Neural crest cell (in vitro differentiated cells): Measurements from ENCODE around the gene RABEP2. TPM values are rescaled to one million over a fixed set of nuclear protein-coding genes. Genes with fewer than 3 reads are reported as not detected.
A peak's percentile ranks its signal among the peaks of the same experiment; 100 is the strongest.
"Not testable (repeated sequence)": the region's sequence is repeated elsewhere in the genome, so short reads cannot be mapped to it uniquely, and the experiment has no call there.

ENCODE experiments used
- DNase-seq: peaks from one replicate; pipeline ENCODE4 v3.0.0; 2021; ENCODE audit warnings: low read depth, mixed read lengths, low spot score
- H3K27ac Mint-ChIP-seq: one replicate; pipeline ENCODE4 v1.8.0; 2021; ENCODE audit warnings: mild to moderate bottlenecking, mixed read lengths; ENCODE audit not compliant: unreplicated experiment
- H3K27me3 Mint-ChIP-seq: 2 replicates; pipeline ENCODE4 v1.8.0; 2021; ENCODE audit warnings: low read depth, mild to moderate bottlenecking, mixed read lengths
- H3K36me3 Mint-ChIP-seq: 2 replicates; pipeline ENCODE4 v1.8.0; 2021; ENCODE audit warnings: low read depth, mild to moderate bottlenecking, mixed read lengths
- H3K4me1 Mint-ChIP-seq: 2 replicates; pipeline ENCODE4 v1.8.0; 2021; ENCODE audit warnings: mixed read lengths
- H3K4me3 Mint-ChIP-seq: one replicate; pipeline ENCODE4 v1.8.0; 2021; ENCODE audit warnings: mild to moderate bottlenecking, mixed read lengths
- H3K9me3 Mint-ChIP-seq: 2 replicates; pipeline ENCODE4 v1.8.0; 2021; ENCODE audit warnings: mixed read lengths
- CTCF ChIP-seq: fragments of 200-600 bp; sonication (generic); conservative IDR thresholded peaks from 2 replicates; pipeline ENCODE4 v1.5.0; 2021; ENCODE audit warnings: antibody characterized with exemption, mild to moderate bottlenecking
- total RNA-seq: library from RNA; stranded (reverse); gene quantifications from 2 replicates; pipeline ENCODE4 v1.2.1, GENCODE V29; 2021

Gene RABEP2
- total RNA-seq, 1 donor from 2014 or later = 20.2 TPM

DNA sequence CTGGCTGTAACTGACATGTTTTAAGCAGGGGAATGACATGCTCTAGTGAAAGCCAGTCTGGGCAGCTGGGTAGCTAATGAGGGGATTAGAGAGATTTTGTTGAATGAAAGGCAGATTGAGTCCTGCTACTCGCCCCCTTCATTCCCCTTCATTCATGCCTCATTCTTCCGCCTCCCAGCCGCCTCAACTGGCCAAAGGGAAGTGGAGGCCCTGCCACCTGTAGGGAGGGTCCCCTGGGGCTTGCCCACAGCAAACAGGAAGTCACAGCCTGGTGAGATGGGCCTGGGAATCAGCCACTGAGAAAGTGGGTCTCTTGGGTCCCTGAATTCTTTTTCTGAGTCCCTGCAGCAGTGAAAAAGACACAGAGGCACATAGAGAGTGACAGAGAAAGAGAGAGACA, 5.6 kb upstream of the RABEP2 start:
- no peak for DNase-seq
- no peaks in the 10 kb centered on the region for H3K9me3 Mint-ChIP-seq
- H3K4me3 Mint-ChIP-seq = no peak overlapping the region
- H3K4me1 Mint-ChIP-seq = peaks cover 6% of the 10 kb centered on the region
- no peak for TF ChIP-seq CTCF
- no peaks in the 10 kb centered on the region for H3K36me3 Mint-ChIP-seq
- H3K27ac Mint-ChIP-seq = peak overlapping the region; percentile 84
- peaks cover 4% of the 10 kb centered on the region for H3K27me3 Mint-ChIP-seq

- Mint-ChIP-seq H3K27me3 (no peaks in the 10 kb centered on the region), H3K36me3 (no peaks in the 10 kb centered on the region), H3K4me3 (no peak overlapping the region), H3K4me1 (peaks cover 8% of the 10 kb centered on the region), H3K27ac (no peak overlapping the region), H3K9me3 (no peaks in the 10 kb centered on the region)
- DNase-seq = no peak
- TF ChIP-seq CTCF = no peak
Observed at GRCh38 chr16:28930203-28930602, 5.2 kb upstream of the RABEP2 start.

GRCh38 chr16:28927815-28928214, 2.8 kb upstream of the RABEP2 start:
- H3K27ac Mint-ChIP-seq = no peak overlapping the region
- no peaks in the 10 kb centered on the region for H3K36me3 Mint-ChIP-seq
- H3K4me3 Mint-ChIP-seq = no peak overlapping the region
- DNase-seq = no peak
- H3K9me3 Mint-ChIP-seq = no peaks in the 10 kb centered on the region
- no peaks in the 10 kb centered on the region for H3K27me3 Mint-ChIP-seq
- no peak for TF ChIP-seq CTCF
- peaks cover 19% of the 10 kb centered on the region for H3K4me1 Mint-ChIP-seq

DNA sequence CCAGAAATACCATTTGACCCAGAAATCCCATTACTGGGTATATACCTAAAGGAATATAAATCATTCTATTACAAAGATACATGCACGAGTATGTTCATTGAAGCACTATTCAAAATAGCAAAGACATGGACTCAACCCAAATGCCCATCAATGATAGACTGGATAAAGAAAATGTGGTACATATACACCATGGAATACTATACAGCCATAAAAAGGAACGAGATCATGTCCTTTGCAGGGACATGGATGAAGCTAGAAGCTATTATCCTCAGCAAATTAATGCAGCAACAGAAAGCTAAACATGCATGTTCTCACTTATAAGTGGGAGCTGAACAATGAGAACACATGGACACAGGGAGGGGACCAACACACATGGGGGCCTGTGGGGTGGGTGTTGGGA, 1.2 kb upstream of the RABEP2 start:
- Mint-ChIP-seq H3K4me3 (peak overlapping the region; percentile 99), H3K4me1 (peaks cover 19% of the 10 kb centered on the region), H3K27ac (peak overlapping the region; percentile 99)
- not testable (repeated sequence) for DNase-seq, H3K36me3 Mint-ChIP-seq, H3K9me3 Mint-ChIP-seq, H3K27me3 Mint-ChIP-seq

- Mint-ChIP-seq H3K36me3 (no peaks in the 10 kb centered on the region), H3K4me3 (peak overlapping the region; percentile 99), H3K9me3 (no peaks in the 10 kb centered on the region), H3K27ac (peak overlapping the region; percentile 99), H3K4me1 (peaks cover 19% of the 10 kb centered on the region), H3K27me3 (no peaks in the 10 kb centered on the region)
- no peak for TF ChIP-seq CTCF
- no peak for DNase-seq
Observed at GRCh38 chr16:28925386-28926228, 569 bp upstream of the RABEP2 start.

- Mint-ChIP-seq H3K36me3 (no peaks in the 10 kb centered on the region), H3K27ac (no peak overlapping the region), H3K27me3 (no peaks in the 10 kb centered on the region), H3K9me3 (no peaks in the 10 kb centered on the region), H3K4me1 (peaks cover 19% of the 10 kb centered on the region), H3K4me3 (peak overlapping the region; percentile 99)
- no peak for TF ChIP-seq CTCF
- DNase-seq = no peak
Observed at GRCh38 chr16:28924399-28924761, 658 bp downstream of the RABEP2 start.
